Neuronal stem cell (in vitro differentiated cells): Measurements from ENCODE around the gene EFS.

Experiments
- DNase-seq: peaks from one replicate; pipeline ENCODE4 v3.0.0-alpha.2; 2013; ENCODE audit warnings: low spot score
- H2AFZ ChIP-seq: one replicate; pipeline ENCODE4 v1.6.1; 2013; ENCODE audit warnings: mild to moderate bottlenecking, low read length, inconsistent platforms
- H2AK5ac ChIP-seq: 2 replicates; pipeline ENCODE4 v1.6.1; 2013; ENCODE audit warnings: low read depth, mild to moderate bottlenecking, inconsistent platforms, low read length, moderate library complexity, mixed read lengths
- H2BK120ac ChIP-seq: 2 replicates; pipeline ENCODE4 v1.6.1; 2013; ENCODE audit warnings: low read depth, mild to moderate bottlenecking, inconsistent platforms, low read length, moderate library complexity, mixed read lengths
- H2BK12ac ChIP-seq: one replicate; pipeline ENCODE4 v1.6.1; 2013; ENCODE audit warnings: low read length, inconsistent platforms
- H2BK15ac ChIP-seq: 2 replicates; pipeline ENCODE4 v1.6.1; 2013; ENCODE audit warnings: mild to moderate bottlenecking, low read length, inconsistent platforms, mixed read lengths
- H2BK5ac ChIP-seq: one replicate; pipeline ENCODE4 v1.6.1; 2013; ENCODE audit warnings: inconsistent platforms, mild to moderate bottlenecking, low read length, moderate library complexity
- H3K14ac ChIP-seq: one replicate; pipeline ENCODE4 v1.6.1; 2013; ENCODE audit warnings: low read length, inconsistent platforms
- H3K18ac ChIP-seq: 2 replicates; pipeline ENCODE4 v1.6.1; 2013; ENCODE audit warnings: low read length, inconsistent platforms
- H3K23ac ChIP-seq: 2 replicates; pipeline ENCODE4 v1.6.1; 2013; ENCODE audit warnings: low read depth, mild to moderate bottlenecking, mixed read lengths, low read length, inconsistent platforms; ENCODE audit not compliant: poor library complexity
- H3K27ac ChIP-seq: replicated peaks from 3 replicates; pipeline ENCODE4 v1.5.1; 2013; ENCODE audit warnings: low read length, inconsistent platforms
- H3K27me3 ChIP-seq, 3 experiments: 2 replicates each; pipeline ENCODE4 v1.6.1; 2013; ENCODE audit warnings: low read length in 3 of 3, mild to moderate bottlenecking in 2 of 3, inconsistent platforms in 1 of 3, low read depth in 1 of 3, mixed read lengths in 1 of 3, moderate library complexity in 1 of 3; ENCODE audit not compliant: control insufficient read depth in 3 of 3, insufficient read depth in 3 of 3
- H3K36me3 ChIP-seq, 2 donors: replicated peaks in 1 of 2; 2 replicates each; pipeline ENCODE4 v1.6.1; 2013; ENCODE audit warnings: low read length in 2 of 2; ENCODE audit not compliant: control insufficient read depth in 2 of 2, insufficient read depth in 2 of 2
- H3K4ac ChIP-seq: 2 replicates; pipeline ENCODE4 v1.6.1; 2013; ENCODE audit warnings: inconsistent platforms, mild to moderate bottlenecking, low read length, moderate library complexity
- H3K4me1 ChIP-seq, 2 donors: 1 replicate in 1 of 2; 2 replicates in 1 of 2; pipeline ENCODE4 v1.6.1; 2013; ENCODE audit warnings: low read length in 2 of 2, low read depth in 1 of 2; ENCODE audit not compliant: control insufficient read depth in 2 of 2, insufficient read depth in 1 of 2
- H3K4me2 ChIP-seq: one replicate; pipeline ENCODE4 v1.6.1; 2013; ENCODE audit warnings: mild to moderate bottlenecking, low read length, inconsistent platforms; ENCODE audit not compliant: insufficient read depth, poor library complexity, severe bottlenecking
- H3K4me3 ChIP-seq, 2 donors: 2 replicates each; pipeline ENCODE4 v1.5.1; 2013; ENCODE audit warnings: low read length in 2 of 2, mild to moderate bottlenecking in 2 of 2, inconsistent platforms in 1 of 2, moderate library complexity in 1 of 2
- H3K79me1 ChIP-seq: one replicate; pipeline ENCODE4 v1.6.1; 2013; ENCODE audit warnings: low read depth, mild to moderate bottlenecking, inconsistent platforms, low read length, moderate library complexity
- H3K9ac ChIP-seq: one replicate; pipeline ENCODE4 v1.6.1; 2013; ENCODE audit warnings: mild to moderate bottlenecking, low read depth, low read length, inconsistent platforms; ENCODE audit not compliant: poor library complexity
- H3K9me3 ChIP-seq, 2 donors: replicated peaks in 1 of 2; 2 replicates each; pipeline versions ENCODE3 to v1.6.1; 2013; ENCODE audit warnings: low read length in 2 of 2, mild to moderate bottlenecking in 2 of 2, inconsistent platforms in 1 of 2, low read depth in 1 of 2, mixed read lengths in 1 of 2, moderate library complexity in 1 of 2; ENCODE audit not compliant: control insufficient read depth in 2 of 2, insufficient read depth in 1 of 2
- H4K8ac ChIP-seq: one replicate; pipeline ENCODE4 v1.6.1; 2013; ENCODE audit warnings: low read depth, mild to moderate bottlenecking, inconsistent platforms, low read length, moderate library complexity
- H4K91ac ChIP-seq: one replicate; pipeline ENCODE4 v1.6.1; 2013; ENCODE audit warnings: low read length, low read depth, mild to moderate bottlenecking, inconsistent platforms; ENCODE audit not compliant: poor library complexity
- WGBS, 2 donors: extraction: QIAGEN DNeasy Blood & Tissue Kit; methylation state at CpG; one replicate each; pipeline ENCODE4 v1.1.7; 2013; ENCODE audit warnings: missing lambda C conversion rate in 2 of 2, mixed read lengths in 1 of 2; ENCODE audit not compliant: insufficient read length in 2 of 2, insufficient replicate concordance in 1 of 2; ENCODE audit errors: extremely low coverage in 2 of 2; 5-methylcytosine and 5-hydroxymethylcytosine counted together

EFS gene

DNA sequence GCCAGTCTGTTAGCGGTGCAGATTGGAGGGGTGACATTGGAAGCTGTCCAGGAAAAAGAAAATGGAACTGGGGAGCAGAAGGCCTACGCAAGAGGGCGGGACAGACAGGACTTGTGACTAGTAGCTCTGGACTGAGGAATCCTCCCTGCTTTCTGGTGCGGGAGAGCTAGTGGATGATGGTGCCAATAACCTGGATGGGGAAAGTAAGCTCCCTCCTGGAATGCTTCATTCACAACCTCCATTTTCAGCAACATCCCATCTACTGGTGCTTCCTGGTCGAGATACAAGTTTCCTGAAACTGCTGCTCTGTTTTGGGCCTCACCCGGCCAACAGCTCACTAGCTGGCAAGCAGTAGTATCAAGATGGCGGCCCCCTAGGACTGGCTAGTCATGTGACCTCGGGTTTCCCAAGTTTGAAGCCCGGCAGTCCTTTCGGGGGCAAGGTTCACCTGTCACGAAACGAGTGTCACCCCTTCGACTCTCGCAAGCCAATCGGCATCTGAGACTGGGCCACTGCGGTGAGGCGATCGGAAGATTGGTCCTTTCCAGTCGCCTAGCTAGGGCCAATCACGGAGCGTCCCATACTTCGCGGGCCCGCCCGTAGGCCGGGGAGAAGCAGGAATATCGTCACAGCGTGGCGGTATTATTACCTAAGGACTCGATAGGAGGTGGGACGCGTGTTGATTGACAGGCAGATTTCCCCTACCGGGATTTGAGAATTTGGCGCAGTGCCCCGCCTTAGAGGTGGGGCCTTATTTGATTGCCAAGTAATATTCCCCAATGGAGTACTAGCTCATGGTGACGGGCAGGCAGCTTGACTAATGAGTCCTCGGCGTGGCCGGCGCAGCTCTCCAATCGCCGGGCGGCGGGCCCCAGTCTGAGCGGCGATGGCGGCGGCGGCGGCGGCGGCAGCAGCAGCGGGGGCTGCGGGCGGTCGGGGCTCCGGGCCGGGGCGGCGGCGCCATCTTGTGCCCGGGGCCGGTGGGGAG is 44.1 kb downstream of the EFS start, which contains the start of gene PABPN1:
Gene PABPN1 (plus strand): TSS at position 874 of the 988 bp plus-strand sequence. CDS start 13 bp downstream, at position 887.
- H2BK5ac ChIP-seq, result peak within 1 kb of the TSS; percentile 79
- H2BK12ac ChIP-seq, result no peak within 1 kb of the TSS
- H3K4ac ChIP-seq, result peak within 1 kb of the TSS; percentile 72
- no peak within 1 kb of the TSS for H2BK120ac ChIP-seq
- WGBS, 2 donors, result no CpG with 5 or more reads among the region's 63 CpGs
- peak within 1 kb of the TSS; percentile 84 to 88 for H3K4me3 ChIP-seq
- H3K27ac ChIP-seq, result peak within 1 kb of the TSS; percentile 89
- H3K4me2 ChIP-seq, result peak within 1 kb of the TSS; percentile 61
- H3K4me1 ChIP-seq, result peaks cover 11 to 14% of the 10 kb centered on the region in 2 donors
- H2AK5ac ChIP-seq, result peak within 1 kb of the TSS; percentile 97
- peak within 1 kb of the TSS; percentile 60 for H2AFZ ChIP-seq
- H3K18ac ChIP-seq, result peak within 1 kb of the TSS; percentile 97
- peak within 1 kb of the TSS; percentile 3 for H4K91ac ChIP-seq
- no peaks in the 10 kb centered on the region for H3K9me3 ChIP-seq
- DNase-seq, result peak; percentile 100
- peak within 1 kb of the TSS; percentile 99 for H4K8ac ChIP-seq
- H3K36me3 ChIP-seq, result peaks cover 25 to 51% of the 10 kb centered on the region in 2 donors
- H3K79me1 ChIP-seq, result peaks cover 7% of the 10 kb centered on the region
- H3K23ac ChIP-seq, result peak within 1 kb of the TSS; percentile 10
- H2BK15ac ChIP-seq, result peak within 1 kb of the TSS; percentile 5
- H3K27me3 ChIP-seq, result no peaks in the 10 kb centered on the region
- peak within 1 kb of the TSS; percentile 95 for H3K9ac ChIP-seq
- H3K14ac ChIP-seq, result peak within 1 kb of the TSS; percentile 31

GRCh38 chr14:23319746-23320583 is 45.0 kb downstream of the EFS start:
- peaks cover 7% of the 10 kb centered on the region for H3K79me1 ChIP-seq
- H3K36me3 ChIP-seq, result peaks cover 24 to 47% of the 10 kb centered on the region in 2 donors
- peak overlapping the region; percentile 89 for H3K27ac ChIP-seq

DNA sequence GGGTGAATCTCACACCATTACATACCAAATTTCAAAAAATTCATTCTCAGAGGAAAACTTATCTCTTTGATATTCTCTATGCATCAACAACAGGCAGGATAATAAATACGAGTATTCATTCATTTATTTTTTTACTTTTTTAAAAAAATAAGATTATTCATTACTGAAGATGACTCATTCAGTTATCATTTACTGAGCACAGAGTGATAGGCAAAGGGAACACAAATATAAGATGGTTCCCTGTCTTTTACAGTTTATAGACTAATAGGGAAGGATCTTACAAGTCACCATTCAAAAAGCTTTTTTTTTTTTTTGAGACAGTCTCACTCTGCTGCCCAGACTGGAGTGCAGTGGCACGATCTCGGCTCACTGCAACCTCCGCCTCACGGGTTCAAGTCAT is 48.7 kb downstream of the EFS start:
- Histone ChIP-seq H3K14ac (no peak overlapping the region), H4K91ac (no peak overlapping the region), H3K4me1 (peaks cover 5 to 6% of the 10 kb centered on the region in 2 donors), H2BK5ac (no peak overlapping the region), H2AFZ (no peak overlapping the region), H3K9ac (no peak overlapping the region), H3K23ac (no peak overlapping the region), H2BK12ac (no peak overlapping the region), H2BK15ac (no peak overlapping the region), H3K18ac (no peak overlapping the region), H3K4me2 (no peak overlapping the region), H3K27me3 (no peaks in the 10 kb centered on the region), H3K4me3 (no peak overlapping the region), H2AK5ac (no peak overlapping the region), H2BK120ac (no peak overlapping the region), H3K27ac (no peak overlapping the region), H3K79me1 (no peaks in the 10 kb centered on the region), H4K8ac (no peak overlapping the region), H3K4ac (no peak overlapping the region), H3K36me3 (peaks cover 0 to 33% of the 10 kb centered on the region in 2 donors), H3K9me3 (no peaks in the 10 kb centered on the region)
- WGBS, 2 donors, result no CpG with 5 or more reads among the region's 5 CpGs
- no peak for DNase-seq

More at GRCh38 chr14:23319746-23320583, 45.0 kb downstream of the EFS start:
- Histone ChIP-seq H3K4me2 (peak overlapping the region; percentile 20), H2AFZ (peak overlapping the region; percentile 60), H2BK5ac (peak overlapping the region; percentile 17), H3K14ac (no peak overlapping the region), H3K4ac (peak overlapping the region; percentile 26), H4K8ac (peak overlapping the region; percentile 99), H2BK12ac (no peak overlapping the region), H3K23ac (no peak overlapping the region), H2BK120ac (no peak overlapping the region), H2BK15ac (peak overlapping the region; percentile 5), H3K9ac (no peak overlapping the region), H2AK5ac (peak overlapping the region; percentile 3), H3K18ac (no peak overlapping the region), H3K9me3 (no peaks in the 10 kb centered on the region), H4K91ac (peak overlapping the region; percentile 3), H3K4me1 (peaks cover 11 to 14% of the 10 kb centered on the region in 2 donors), H3K4me3 (peak overlapping the region; percentile 45 to 88), H3K27me3 (no peaks in the 10 kb centered on the region)
- WGBS, 2 donors, result no CpG with 5 or more reads among the region's 17 CpGs
- no peak for DNase-seq
